C4-2B (cell line): Measurements from ENCODE around the gene RBM48.

ENCODE experiments used
- ZFX ChIP-seq: fragments of 450-650 bp; IDR thresholded peaks from 2 replicates; pipeline ENCODE4 v1.6.1; 2017
- TF ChIP-seq, protein P1 (sequence below): fragments of 450-650 bp; conservative IDR thresholded peaks from 2 replicates; pipeline ENCODE4 v1.5.1; 2017; ENCODE audit warnings: mild to moderate bottlenecking

DNA sequence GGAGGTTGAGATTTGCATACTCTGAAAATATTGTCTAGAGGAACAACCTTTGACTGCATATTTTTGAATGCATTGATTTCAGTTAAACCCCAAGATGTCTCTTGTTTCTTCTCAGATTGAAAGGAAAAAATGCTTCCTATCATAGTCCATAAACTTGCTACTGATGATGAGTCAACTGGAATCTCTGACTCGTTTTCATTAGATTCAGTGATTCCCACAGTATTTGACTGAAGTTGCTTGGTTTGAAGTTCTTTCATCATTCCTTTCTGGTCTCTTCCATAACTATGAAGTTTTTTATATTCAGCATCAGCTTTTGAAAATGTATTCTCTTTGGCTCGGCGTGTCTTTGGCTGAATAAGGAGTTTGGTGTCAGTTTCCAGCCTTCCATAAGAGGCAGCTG is 11.0 kb upstream of the RBM48 start:
- TF ChIP-seq, protein P1, sequence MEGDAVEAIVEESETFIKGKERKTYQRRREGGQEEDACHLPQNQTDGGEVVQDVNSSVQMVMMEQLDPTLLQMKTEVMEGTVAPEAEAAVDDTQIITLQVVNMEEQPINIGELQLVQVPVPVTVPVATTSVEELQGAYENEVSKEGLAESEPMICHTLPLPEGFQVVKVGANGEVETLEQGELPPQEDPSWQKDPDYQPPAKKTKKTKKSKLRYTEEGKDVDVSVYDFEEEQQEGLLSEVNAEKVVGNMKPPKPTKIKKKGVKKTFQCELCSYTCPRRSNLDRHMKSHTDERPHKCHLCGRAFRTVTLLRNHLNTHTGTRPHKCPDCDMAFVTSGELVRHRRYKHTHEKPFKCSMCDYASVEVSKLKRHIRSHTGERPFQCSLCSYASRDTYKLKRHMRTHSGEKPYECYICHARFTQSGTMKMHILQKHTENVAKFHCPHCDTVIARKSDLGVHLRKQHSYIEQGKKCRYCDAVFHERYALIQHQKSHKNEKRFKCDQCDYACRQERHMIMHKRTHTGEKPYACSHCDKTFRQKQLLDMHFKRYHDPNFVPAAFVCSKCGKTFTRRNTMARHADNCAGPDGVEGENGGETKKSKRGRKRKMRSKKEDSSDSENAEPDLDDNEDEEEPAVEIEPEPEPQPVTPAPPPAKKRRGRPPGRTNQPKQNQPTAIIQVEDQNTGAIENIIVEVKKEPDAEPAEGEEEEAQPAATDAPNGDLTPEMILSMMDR = no peak
- TF ChIP-seq ZFX = no peak
